Neural progenitor cell (in vitro differentiated cells): ENCODE data around the gene PYHIN1.

Experiments used
- EZH2 ChIP-seq: fragments of 200-600 bp; sonication (generic); IDR thresholded peaks from 2 replicates; pipeline ENCODE4 v1.6.1; 2017; ENCODE audit warnings: antibody characterized with exemption, mild to moderate bottlenecking, moderate library complexity
- EZH2phosphoT487 ChIP-seq: fragments of 200-600 bp; sonication (generic); IDR thresholded peaks from 2 replicates; pipeline ENCODE4 v1.6.1; 2017; ENCODE audit warnings: antibody characterized with exemption
- TF ChIP-seq, protein P1 (sequence below): fragments of 200-600 bp; sonication (generic); IDR thresholded peaks from 2 replicates; pipeline ENCODE4 v1.5.1; 2017; ENCODE audit warnings: antibody characterized with exemption, mild to moderate bottlenecking

DNA sequence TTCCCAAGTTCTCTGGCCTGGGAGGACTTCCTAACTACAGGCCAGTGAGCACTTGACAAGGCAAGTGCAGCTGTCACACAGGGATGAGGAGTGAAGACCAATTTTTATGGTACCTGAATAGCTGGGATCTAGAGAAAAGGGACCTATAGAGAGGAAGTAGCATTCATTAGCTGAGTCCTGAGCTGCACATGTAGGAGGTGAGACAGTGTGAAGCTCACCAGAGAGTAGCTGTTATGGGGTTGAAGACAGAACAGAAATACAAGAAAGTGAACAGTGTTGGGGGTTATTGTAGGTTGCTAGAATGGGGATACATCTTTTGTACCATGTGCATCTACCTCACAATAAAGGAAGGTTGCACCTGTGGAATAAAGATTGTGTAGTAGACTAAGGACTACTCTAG, 37.7 kb upstream of the PYHIN1 start:
- TF ChIP-seq, protein P1, sequence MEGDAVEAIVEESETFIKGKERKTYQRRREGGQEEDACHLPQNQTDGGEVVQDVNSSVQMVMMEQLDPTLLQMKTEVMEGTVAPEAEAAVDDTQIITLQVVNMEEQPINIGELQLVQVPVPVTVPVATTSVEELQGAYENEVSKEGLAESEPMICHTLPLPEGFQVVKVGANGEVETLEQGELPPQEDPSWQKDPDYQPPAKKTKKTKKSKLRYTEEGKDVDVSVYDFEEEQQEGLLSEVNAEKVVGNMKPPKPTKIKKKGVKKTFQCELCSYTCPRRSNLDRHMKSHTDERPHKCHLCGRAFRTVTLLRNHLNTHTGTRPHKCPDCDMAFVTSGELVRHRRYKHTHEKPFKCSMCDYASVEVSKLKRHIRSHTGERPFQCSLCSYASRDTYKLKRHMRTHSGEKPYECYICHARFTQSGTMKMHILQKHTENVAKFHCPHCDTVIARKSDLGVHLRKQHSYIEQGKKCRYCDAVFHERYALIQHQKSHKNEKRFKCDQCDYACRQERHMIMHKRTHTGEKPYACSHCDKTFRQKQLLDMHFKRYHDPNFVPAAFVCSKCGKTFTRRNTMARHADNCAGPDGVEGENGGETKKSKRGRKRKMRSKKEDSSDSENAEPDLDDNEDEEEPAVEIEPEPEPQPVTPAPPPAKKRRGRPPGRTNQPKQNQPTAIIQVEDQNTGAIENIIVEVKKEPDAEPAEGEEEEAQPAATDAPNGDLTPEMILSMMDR = no peak
- TF ChIP-seq EZH2phosphoT487 = no peak
- no peak for TF ChIP-seq EZH2
